Measurements from ENCODE around the gene ASTN2.

Gene ASTN2

GRCh38 chr9:117296453-117296852 is 118.4 kb downstream of the ASTN2 start:
- H3K4me3 ChIP-seq (ENCODE audit: low read length): no peak overlapping the region
- no peak for DNase-seq (ENCODE audit: low read depth)
- TF ChIP-seq, protein P1, sequence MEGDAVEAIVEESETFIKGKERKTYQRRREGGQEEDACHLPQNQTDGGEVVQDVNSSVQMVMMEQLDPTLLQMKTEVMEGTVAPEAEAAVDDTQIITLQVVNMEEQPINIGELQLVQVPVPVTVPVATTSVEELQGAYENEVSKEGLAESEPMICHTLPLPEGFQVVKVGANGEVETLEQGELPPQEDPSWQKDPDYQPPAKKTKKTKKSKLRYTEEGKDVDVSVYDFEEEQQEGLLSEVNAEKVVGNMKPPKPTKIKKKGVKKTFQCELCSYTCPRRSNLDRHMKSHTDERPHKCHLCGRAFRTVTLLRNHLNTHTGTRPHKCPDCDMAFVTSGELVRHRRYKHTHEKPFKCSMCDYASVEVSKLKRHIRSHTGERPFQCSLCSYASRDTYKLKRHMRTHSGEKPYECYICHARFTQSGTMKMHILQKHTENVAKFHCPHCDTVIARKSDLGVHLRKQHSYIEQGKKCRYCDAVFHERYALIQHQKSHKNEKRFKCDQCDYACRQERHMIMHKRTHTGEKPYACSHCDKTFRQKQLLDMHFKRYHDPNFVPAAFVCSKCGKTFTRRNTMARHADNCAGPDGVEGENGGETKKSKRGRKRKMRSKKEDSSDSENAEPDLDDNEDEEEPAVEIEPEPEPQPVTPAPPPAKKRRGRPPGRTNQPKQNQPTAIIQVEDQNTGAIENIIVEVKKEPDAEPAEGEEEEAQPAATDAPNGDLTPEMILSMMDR (conservative IDR thresholded peaks at IDR 0.05; ENCODE audit: low read depth, low read length): no peak

- H3K4me3 ChIP-seq (ENCODE audit: low read length): no peak overlapping the region
- TF ChIP-seq, protein P1 (conservative IDR thresholded peaks at IDR 0.05; ENCODE audit: low read depth, low read length): no peak
- DNase-seq (ENCODE audit: low read depth): no peak
Measured at GRCh38 chr9:117293206-117294114, 121.4 kb downstream of the ASTN2 start.

GRCh38 chr9:117290856-117291622 is 123.8 kb downstream of the ASTN2 start:
- TF ChIP-seq, protein P1 (conservative IDR thresholded peaks at IDR 0.05; ENCODE audit: low read depth, low read length): no peak
- no peak for DNase-seq (ENCODE audit: low read depth)
- H3K4me3 ChIP-seq (ENCODE audit: low read length): no peak overlapping the region

DNA sequence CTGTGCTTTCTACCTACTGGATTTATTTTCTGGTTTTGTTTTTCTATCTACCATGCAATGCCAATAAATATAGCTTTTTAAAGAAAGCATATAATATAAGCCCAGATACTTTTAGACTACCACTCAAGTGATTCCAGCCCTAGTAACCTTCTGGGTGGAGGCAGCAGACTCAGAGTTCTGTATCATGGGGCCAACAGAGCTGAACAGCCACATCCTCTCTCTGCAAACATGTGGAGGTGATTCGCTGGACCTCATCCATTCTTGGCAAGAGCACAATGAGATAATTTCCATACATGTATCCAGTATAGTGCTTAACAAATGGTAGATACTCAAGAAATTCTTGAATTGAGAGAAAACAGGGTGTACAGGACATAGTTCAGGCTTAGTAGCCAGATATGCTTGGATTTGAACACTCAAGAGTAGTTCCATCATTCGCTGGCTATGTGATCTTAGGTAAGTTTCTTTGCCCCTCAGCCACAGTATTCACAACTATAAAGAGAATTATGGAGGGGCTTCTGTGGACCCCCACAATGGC is 124.5 kb downstream of the ASTN2 start:
- TF ChIP-seq, protein P1 (conservative IDR thresholded peaks at IDR 0.05; ENCODE audit: low read depth, low read length): no peak
- H3K4me3 ChIP-seq (ENCODE audit: low read length): no peak overlapping the region
- DNase-seq (ENCODE audit: low read depth): no peak

DNA sequence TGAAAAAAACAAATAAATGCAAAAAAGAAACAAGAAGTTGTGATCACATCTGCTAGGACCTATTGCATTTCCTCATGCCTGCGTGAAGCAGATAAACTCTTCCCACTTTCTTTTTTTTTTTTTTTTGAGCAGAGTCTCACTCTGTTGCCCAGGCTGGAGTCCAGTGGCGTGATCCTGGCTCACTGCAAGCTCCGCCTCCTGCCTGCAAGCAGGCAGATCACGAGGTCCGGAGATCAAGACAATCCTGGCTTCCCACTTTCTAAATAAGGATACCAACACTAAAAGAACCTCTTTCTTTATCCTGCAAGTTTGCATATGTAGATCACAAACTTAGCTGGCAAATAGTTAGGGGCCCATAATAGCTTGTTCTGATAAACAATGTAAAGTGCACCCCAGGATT is 128.6 kb downstream of the ASTN2 start:
- no peak overlapping the region for H3K4me3 ChIP-seq (ENCODE audit: low read length)
- TF ChIP-seq, protein P1 (conservative IDR thresholded peaks at IDR 0.05; ENCODE audit: low read depth, low read length): no peak
- no peak for DNase-seq (ENCODE audit: low read depth)

- H3K4me3 ChIP-seq (ENCODE audit: low read length): no peak overlapping the region
- DNase-seq (ENCODE audit: low read depth): no peak
- TF ChIP-seq, protein P1 (conservative IDR thresholded peaks at IDR 0.05; ENCODE audit: low read depth, low read length): no peak
Measured at GRCh38 chr9:117284414-117284813, 130.4 kb downstream of the ASTN2 start.

All from retinal pigment epithelial cell (primary cell).